Activated CD8-positive, alpha-beta memory T cell treated with anti-CD3 and anti-CD28 coated beads, Interleukin-2, amount 50 U/mL, for 1 hour (primary cell): ENCODE data around the gene CCNA2.

Experiments
- DNase-seq: peaks from one replicate; pipeline ENCODE4 v3.0.0-alpha.2; 2020; ENCODE audit errors: extremely low read depth

The CCNA2 gene

DNA sequence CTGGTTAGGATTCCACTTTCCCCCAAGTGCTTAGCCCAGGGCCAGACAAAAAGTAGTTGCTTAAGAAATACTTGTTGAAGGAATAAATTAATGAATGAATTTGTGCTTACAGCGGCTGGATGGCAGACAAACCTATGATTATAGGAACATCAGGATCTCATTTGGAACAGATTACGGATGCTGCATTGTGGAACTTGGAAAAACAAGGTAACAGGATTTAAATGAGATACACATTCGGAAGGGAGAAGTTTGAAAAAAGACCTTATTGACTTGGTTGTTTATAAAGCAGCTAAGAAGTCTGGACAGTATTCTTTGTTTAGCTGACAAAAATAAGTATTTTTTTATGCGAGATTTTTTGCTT lies 22.0 kb downstream of the CCNA2 start:
- DNase-seq: no peak

GRCh38 chr4:121800961-121801714 lies 22.5 kb downstream of the CCNA2 start, which contains the start of gene EXOSC9:
Gene EXOSC9, plus strand, starts transcription at chr4:121801323. Its CDS starts 102 bp downstream, at chr4:121801425.
- peak; percentile 92 for DNase-seq

GRCh38 chr4:121800638-121800960 lies 23.1 kb downstream of the CCNA2 start:
- DNase-seq: no peak

GRCh38 chr4:121799867-121800501 lies 23.7 kb downstream of the CCNA2 start:
- no peak for DNase-seq

GRCh38 chr4:121799208-121799823 lies 24.4 kb downstream of the CCNA2 start:
- no peak for DNase-seq

- no peak for DNase-seq
These were observed 27.4 kb downstream of the CCNA2 start for GRCh38 chr4:121796283-121796682.

GRCh38 chr4:121794505-121795188 lies 29.0 kb downstream of the CCNA2 start:
- no peak for DNase-seq

GRCh38 chr4:121792966-121793365 lies 30.7 kb downstream of the CCNA2 start:
- DNase-seq: no peak

DNA sequence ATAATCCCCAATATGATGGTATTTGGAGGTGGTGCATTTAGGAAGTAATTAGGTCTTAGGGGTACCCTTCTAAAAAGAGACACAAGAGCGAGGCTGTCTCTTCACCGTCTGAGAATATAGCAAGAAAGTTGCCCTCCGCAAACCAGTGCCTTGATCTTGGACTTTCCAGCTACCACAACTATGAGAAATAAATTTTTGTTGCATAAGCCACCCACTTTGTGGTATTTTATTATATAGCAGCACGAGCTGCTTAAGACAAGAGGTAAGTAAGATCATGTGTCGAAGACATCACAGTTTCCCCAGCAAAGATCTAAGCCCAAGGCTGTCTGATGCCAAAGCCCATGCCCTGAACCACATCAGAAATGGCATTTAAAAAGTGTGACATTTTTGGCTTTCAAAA lies 32.2 kb downstream of the CCNA2 start:
- DNase-seq: no peak

- DNase-seq: no peak
These were observed 32.7 kb downstream of the CCNA2 start for GRCh38 chr4:121790976-121791375.

DNA sequence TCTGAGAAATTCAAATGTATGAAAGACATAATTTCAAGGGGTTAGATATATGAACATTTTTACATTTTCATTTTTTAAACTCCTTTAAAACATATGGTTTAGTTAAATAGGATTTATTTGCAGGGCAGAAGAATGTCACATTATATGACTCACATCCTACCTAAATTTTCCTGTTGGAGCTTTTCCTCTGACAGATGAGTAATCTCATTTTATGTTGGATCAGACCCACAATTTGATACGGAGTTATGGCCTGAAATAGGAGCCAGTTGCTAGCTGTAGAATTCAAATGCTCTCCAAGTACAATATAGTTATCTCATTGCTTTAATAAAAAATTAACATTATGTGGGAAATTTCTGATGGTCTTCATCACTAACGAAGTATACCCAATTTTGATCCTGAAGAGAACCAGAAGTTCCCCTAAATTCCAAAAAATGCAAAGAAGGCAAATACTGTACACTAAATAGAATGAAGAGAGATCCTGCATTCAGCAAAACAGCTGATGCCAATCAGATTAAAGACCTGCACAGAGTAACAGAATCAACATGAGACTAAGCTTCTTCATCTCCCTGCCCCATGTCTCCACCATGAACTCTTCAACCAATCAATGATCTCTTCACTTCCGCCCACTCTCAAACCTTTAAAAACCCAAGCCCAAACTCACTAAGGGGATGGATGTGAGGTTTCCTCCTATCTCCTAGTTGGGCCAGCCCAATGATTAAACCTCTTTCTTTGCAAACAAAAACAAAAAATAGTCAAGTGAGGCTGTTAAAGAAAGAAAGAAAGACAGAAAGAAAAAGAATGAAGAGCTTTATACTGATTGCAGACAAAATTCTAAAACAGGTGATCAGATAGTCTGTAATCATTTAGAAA lies 33.5 kb downstream of the CCNA2 start:
- DNase-seq: no peak

- DNase-seq: no peak
These were observed 34.2 kb downstream of the CCNA2 start for GRCh38 chr4:121789455-121789854.

DNA sequence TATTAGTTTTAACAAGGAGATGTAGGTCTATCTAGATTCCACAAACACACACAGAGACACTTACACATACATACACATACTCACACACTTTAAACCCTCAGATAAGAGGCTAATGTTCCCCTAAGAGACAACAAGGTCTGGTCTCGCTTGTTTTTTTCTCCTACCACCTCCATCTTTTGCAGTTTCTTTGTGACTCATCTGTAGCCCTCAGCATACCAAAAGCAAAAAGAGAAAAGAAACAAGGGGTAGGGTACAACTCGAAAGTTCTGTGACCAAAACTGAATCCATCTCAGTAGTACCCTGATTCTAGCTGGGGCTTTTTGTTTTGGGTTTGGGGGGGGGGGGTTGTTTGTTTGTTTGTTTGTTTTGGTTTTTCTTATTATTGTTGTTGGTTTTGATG lies 34.8 kb downstream of the CCNA2 start:
- no peak for DNase-seq

DNA sequence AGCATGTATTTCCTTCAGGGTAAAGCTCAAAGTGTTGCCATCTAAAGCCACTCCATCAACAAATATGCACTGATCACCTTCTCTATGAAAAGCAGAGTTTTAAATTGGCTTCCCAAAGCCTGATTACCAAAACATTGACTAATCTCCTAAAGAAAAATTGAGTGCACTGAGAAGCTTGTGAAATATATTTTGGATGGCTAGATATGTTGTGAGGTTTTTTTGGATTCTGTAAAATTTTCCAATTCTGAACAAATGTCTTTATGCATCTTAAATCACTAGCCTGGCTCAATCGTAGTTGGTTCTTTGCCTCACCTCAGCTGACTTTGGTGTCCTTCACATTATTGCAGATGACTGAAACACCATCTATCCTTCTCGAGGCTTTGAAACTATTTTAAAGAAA lies 37.5 kb downstream of the CCNA2 start:
- DNase-seq: no peak

DNA sequence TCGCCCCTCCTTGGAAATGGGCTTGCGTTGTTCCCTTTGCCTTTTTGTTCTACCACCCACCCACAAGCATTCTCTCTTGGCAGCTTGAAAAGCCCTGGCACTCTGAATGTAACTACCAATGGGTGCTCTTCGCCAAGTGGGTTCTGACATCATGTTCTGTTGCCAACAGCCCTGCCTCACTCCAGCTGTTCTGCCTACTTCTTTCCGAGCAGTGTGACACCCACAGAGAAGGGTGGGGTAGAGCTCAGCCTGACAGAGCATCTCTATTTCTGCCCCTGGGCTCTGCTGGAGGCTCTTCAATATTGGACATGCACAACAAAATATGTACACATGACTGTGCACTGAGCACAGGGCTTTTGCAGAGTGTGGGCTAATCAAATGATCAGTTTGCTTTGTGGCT lies 38.2 kb downstream of the CCNA2 start:
- DNase-seq: no peak

DNA sequence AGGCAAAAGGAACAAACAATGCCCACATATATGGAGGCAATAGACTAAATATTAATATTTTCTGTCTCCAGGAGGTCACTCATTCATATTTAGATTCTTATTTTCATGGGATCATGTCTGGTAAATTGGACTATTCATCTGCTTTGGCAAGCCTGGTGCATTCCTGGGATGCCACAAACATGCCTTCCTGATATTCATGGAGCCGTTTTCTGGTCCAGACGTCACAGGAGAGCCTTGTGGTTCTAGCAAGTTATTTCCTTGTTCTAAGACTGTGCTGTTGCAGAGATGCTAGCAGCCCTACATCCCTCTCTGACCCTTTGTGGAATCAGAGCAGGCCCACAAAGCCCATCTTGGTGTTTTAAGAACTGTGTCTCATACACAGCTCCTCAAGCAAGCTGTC lies 38.7 kb downstream of the CCNA2 start:
- DNase-seq: no peak

DNA sequence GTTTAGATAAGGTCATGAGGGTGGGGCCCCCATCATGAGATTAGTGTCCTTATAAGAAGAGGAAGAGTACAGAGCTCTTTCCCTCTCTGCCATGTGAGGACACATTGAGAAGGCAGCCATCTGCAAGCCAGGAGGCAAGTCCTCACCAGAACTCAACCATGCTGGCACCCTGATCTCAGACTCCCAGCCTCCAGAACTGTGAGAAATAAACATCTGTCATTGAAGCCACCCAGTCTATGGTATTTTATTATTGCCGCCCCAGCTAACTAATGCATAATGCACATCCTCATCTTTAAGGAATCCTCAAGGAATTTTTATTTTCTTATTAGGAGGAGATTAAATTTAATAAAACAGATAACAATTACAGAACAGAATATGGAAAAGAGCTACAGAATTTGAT lies 39.3 kb downstream of the CCNA2 start:
- DNase-seq: no peak

DNA sequence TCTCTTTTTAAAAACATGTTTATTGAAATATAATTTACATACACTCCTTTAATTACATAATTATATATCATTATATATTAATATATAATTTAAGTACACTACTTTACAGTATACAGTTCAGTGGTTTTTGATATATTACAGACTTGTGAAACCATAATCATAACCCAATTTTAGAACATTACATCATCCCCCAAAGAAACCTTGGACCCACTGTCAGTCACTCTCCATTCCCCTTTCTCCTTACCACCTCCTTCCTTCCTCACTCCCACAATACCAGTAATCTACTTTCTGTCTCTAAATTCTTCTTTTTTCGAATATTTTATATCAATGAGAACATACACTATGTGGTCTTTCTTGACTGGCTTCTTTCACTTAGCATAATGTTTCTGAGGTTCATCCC lies 40.5 kb downstream of the CCNA2 start:
- DNase-seq: no peak

DNA sequence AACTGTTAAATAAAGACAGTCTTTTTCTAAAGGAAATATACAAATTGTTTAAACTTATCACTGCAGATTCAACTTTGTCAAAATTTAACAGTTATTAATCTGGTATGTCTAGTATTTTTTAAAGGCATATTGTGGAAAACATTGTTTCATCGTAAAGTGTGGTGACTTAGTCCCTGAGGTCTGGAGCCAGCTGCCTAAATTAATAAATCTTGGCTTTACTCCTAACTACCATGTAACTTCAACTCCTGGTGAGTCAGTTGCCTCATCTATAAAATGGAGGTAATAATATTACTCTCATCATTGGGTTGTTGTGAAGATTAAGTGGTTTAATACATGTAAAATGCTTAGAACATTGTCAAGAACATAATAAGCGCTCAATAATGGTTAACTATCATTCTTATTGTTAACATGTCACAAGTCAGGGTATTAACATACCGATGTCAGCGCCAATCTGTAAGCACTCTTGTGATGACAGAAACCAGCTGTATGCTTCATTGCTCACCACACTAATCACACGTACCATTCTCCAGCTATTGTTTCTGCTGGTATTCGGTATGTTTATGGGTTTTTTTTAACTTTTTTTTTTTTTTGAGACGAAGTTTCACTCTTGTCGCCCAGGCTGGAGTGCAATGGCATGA lies 44.6 kb downstream of the CCNA2 start:
- no peak for DNase-seq

DNA sequence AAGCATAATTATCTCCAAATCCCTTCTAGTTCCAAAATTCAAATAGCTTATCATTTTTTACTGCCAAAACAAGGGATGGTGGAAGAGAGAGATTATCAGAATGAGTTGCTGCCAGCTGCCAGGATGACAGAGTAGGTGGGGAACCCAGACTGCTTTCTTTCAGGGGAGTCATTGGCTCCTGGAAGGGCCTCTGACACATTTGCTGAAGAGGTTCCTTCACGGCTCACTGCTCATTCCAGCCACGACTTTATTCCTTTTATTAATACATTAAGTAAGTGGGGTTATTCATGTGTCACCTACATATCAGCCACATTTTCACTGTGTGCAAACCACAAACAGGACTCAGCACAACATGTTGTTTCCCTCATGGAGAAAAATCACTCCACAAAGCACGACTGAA lies 46.1 kb downstream of the CCNA2 start:
- DNase-seq: no peak
